Tibial nerve (tissue), 4 donors: ENCODE data around the gene MRPL50.

ENCODE experiments used
- EP300 ChIP-seq, 2 donors: sonication (generic); formaldehyde crosslinking; IDR thresholded peaks; one replicate each; pipeline ENCODE4 v1.6.1; 2017; ENCODE audit warnings: antibody characterized with exemption in 2 of 2, mild to moderate bottlenecking in 1 of 2
- POLR2A ChIP-seq, 2 donors: fragments of 450-650 bp; IDR thresholded peaks; one replicate each; pipeline ENCODE4 v1.6.1; 2017; ENCODE audit warnings: antibody characterized with exemption in 2 of 2, mild to moderate bottlenecking in 2 of 2, moderate library complexity in 2 of 2
- TF ChIP-seq, protein P1 (sequence below), 5 experiments: fragments of 200-600 bp in 3 of 5; fragments of 450-650 bp in 2 of 5; sonication (generic) in 3 of 5; IDR thresholded peaks; one replicate each; pipeline ENCODE4 v1.5.1; 2016 to 2019; ENCODE audit warnings: antibody characterized with exemption in 5 of 5, mild to moderate bottlenecking in 3 of 5, moderate library complexity in 2 of 5

DNA sequence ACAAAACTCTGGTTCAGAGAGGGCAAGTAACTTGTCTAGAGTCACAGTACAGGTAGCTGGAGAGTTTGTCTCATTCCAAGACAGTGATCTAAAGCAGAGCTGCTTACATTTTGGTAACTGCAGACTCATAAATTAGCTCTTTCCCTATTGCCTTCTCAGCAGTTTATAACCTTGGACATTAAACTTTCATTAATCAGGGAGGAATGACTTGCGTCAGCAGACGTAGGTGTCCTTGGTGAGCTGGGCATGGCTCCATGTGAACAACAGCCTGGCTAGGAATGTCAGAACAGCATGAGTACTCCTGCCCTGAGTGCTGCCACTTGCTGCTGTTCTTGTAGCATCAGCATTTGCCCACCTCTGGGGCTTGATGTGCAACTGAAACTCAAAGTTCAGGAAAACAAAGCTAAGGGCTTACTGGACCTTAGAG, 39.4 kb upstream of the MRPL50 start:
- TF ChIP-seq POLR2A (IDR thresholded peaks at IDR 0.05) (no peak), EP300 (IDR thresholded peaks at IDR 0.05) (no peak)
- TF ChIP-seq, protein P1, sequence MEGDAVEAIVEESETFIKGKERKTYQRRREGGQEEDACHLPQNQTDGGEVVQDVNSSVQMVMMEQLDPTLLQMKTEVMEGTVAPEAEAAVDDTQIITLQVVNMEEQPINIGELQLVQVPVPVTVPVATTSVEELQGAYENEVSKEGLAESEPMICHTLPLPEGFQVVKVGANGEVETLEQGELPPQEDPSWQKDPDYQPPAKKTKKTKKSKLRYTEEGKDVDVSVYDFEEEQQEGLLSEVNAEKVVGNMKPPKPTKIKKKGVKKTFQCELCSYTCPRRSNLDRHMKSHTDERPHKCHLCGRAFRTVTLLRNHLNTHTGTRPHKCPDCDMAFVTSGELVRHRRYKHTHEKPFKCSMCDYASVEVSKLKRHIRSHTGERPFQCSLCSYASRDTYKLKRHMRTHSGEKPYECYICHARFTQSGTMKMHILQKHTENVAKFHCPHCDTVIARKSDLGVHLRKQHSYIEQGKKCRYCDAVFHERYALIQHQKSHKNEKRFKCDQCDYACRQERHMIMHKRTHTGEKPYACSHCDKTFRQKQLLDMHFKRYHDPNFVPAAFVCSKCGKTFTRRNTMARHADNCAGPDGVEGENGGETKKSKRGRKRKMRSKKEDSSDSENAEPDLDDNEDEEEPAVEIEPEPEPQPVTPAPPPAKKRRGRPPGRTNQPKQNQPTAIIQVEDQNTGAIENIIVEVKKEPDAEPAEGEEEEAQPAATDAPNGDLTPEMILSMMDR (IDR thresholded peaks at IDR 0.05): no peak
